Tibial artery (tissue), 4 donors: ENCODE measurements around the gene CPA1.

Experiments used
- DNase-seq, 2 donors: peaks; one replicate each; pipeline ENCODE4 v3.0.0-alpha.2; 2019
- H3K27ac ChIP-seq, 2 donors: fragments of 200-600 bp; sonication (generic) in 1 of 2; 1 replicate in 1 of 2; 2 replicates in 1 of 2; pipeline ENCODE4 v1.5.1; 2018 to 2019; ENCODE audit warnings: mild to moderate bottlenecking in 1 of 2
- H3K27me3 ChIP-seq, 2 donors: fragments of 200-600 bp; sonication (generic) in 1 of 2; one replicate each; pipeline versions ENCODE4 v1.5.1 to v1.6.0; 2016 to 2019
- H3K36me3 ChIP-seq, 3 donors: fragments of 200-600 bp; sonication (generic) in 2 of 3; one replicate each; pipeline ENCODE4 v1.5.1; 2016 to 2019; ENCODE audit warnings: mild to moderate bottlenecking in 2 of 3
- H3K4me1 ChIP-seq, 4 donors: fragments of 200-600 bp; sonication (generic) in 2 of 4; 1 replicate in 3 of 4; 2 replicates in 1 of 4; pipeline ENCODE4 v1.5.1; 2016 to 2019
- H3K4me3 ChIP-seq, 2 donors: fragments of 200-600 bp; sonication (generic) in 1 of 2; 1 replicate in 1 of 2; 2 replicates in 1 of 2; pipeline ENCODE4 v1.5.1; 2018 to 2019; ENCODE audit warnings: mild to moderate bottlenecking in 2 of 2
- H3K9me3 ChIP-seq, 3 donors: fragments of 200-600 bp; sonication (generic) in 1 of 3; one replicate each; pipeline ENCODE4 v1.5.1; 2016 to 2019
- CTCF ChIP-seq, 2 experiments: fragments of 200-600 bp in 1 of 2; fragments of 450-650 bp in 1 of 2; IDR thresholded peaks; one replicate each; pipeline ENCODE4 v1.5.1; 2017 to 2019; ENCODE audit warnings: antibody characterized with exemption in 2 of 2, mild to moderate bottlenecking in 1 of 2, moderate library complexity in 1 of 2
- intact Hi-C: fragments of 100-400 bp; cut with DNase I; formaldehyde crosslinking; loops from one replicate; pipeline ENCODE4 v1.15.0; 2023; ENCODE audit warnings: low total_unique reads

CPA1 gene

GRCh38 chr7:130363026-130363847 lies 17.1 kb upstream of the CPA1 start:
- no peaks in the 10 kb centered on the region for H3K36me3 ChIP-seq
- peak in 1 of 2 donors; percentile 71 for DNase-seq
- peak overlapping the region; percentile 48 to 57 for H3K27ac ChIP-seq
- no peak overlapping the region for H3K4me3 ChIP-seq
- H3K4me1 ChIP-seq, result peaks cover 0 to 28% (median 15%) of the 10 kb centered on the region in 4 donors
- intact Hi-C loops, result no loop called here
- H3K9me3 ChIP-seq, result peaks cover 0 to 7% (median 0%) of the 10 kb centered on the region in 3 donors
- no peaks in the 10 kb centered on the region for H3K27me3 ChIP-seq
- TF ChIP-seq CTCF (IDR thresholded peaks at IDR 0.05), result no peak

GRCh38 chr7:130364451-130364850 lies 15.8 kb upstream of the CPA1 start:
- H3K9me3 ChIP-seq, result peaks cover 0 to 3% (median 0%) of the 10 kb centered on the region in 3 donors
- peaks cover 0 to 37% (median 24%) of the 10 kb centered on the region in 4 donors for H3K4me1 ChIP-seq
- H3K36me3 ChIP-seq, result no peaks in the 10 kb centered on the region
- intact Hi-C loops, result no loop called here
- peak overlapping the region; percentile 48 to 57 for H3K27ac ChIP-seq
- no peak overlapping the region for H3K4me3 ChIP-seq
- peak in 1 of 2 donors; percentile 53 for DNase-seq
- no peak for TF ChIP-seq CTCF (IDR thresholded peaks at IDR 0.05)
- no peaks in the 10 kb centered on the region for H3K27me3 ChIP-seq

GRCh38 chr7:130365088-130365487 lies 15.2 kb upstream of the CPA1 start:
- Histone ChIP-seq H3K9me3 (no peaks in the 10 kb centered on the region), H3K4me1 (peaks cover 6 to 44% (median 30%) of the 10 kb centered on the region in 4 donors), H3K36me3 (no peaks in the 10 kb centered on the region), H3K27ac (no peak overlapping the region), H3K27me3 (no peaks in the 10 kb centered on the region), H3K4me3 (no peak overlapping the region)
- DNase-seq, result no peak
- no peak for TF ChIP-seq CTCF (IDR thresholded peaks at IDR 0.05)
- intact Hi-C loops, result no loop called here

DNA sequence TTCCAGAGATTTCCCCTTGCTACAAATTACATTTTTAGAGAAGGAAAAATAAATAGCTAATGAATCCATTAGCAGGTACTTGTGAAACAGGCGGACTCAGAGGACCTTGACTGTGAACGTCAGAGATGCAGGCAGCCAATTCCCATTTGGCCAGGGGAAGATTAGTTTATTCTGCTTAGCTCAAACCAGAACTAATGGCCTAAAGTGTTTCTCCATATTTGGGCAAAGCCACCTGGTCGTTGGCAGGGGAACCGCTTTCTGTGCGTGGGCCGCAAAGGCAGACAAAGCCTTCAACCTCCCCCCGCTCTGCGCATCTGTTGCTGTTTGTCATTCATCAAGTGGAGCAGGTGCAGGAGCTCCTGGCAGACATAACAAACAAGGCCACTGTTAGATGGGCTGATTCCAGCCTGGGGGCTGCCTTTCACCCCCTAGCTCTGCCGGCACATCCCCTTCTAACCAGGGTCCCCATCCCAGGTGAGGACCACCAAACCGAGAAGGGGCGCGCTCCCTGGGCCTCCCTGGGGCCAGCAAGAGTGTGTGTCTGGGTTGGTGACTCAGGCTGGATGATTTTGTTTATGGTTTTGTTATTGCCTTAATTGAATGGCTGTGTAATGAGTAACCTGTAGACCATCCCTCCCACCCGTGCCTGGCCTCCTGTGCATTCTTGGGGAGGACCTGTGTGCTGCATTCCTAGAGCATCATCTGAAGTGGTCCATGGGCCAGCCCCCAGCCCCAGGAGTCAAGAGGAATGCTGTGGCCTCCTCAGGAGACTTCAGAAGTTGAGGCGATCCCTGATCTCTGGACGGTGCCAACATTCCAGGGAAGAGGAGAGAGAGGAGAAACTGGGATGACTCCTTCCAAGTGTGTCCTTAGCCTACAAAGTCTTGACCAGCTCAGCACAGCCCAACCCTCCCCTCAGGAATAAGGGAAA lies 14.5 kb upstream of the CPA1 start:
- Histone ChIP-seq H3K27me3 (no peaks in the 10 kb centered on the region), H3K27ac (no peak overlapping the region), H3K4me1 (peaks cover 6 to 50% (median 36%) of the 10 kb centered on the region in 4 donors), H3K4me3 (no peak overlapping the region), H3K36me3 (no peaks in the 10 kb centered on the region), H3K9me3 (no peaks in the 10 kb centered on the region)
- intact Hi-C loops, result no loop called here
- TF ChIP-seq CTCF (IDR thresholded peaks at IDR 0.05), result no peak
- peak in 1 of 2 donors; percentile 57 for DNase-seq

DNA sequence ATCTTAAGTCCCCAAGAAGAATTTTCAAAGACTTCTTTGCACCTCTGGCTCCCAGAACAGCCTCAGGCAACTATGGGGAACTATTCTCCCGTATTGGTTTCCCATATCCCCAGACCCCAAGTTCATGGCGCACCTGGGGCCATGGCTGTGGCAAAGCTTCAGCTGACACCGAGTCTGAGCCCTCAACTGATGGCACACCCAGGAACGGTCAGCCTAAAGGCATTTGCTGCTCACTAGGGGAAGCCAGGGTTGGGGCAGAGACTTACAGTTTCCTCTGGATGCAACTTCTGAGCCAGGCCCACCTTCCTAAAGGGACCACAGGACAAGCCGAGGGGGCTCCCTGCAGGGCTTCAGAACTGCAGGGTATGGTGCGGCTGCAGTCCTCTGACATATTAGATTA lies 13.7 kb upstream of the CPA1 start:
- Histone ChIP-seq H3K27me3 (no peaks in the 10 kb centered on the region), H3K4me1 (peaks cover 6 to 58% (median 44%) of the 10 kb centered on the region in 4 donors), H3K4me3 (no peak overlapping the region), H3K36me3 (no peaks in the 10 kb centered on the region), H3K27ac (no peak overlapping the region), H3K9me3 (no peaks in the 10 kb centered on the region)
- peak in 1 of 2 donors; percentile 42 for DNase-seq
- intact Hi-C loops, result no loop called here
- TF ChIP-seq CTCF (IDR thresholded peaks at IDR 0.05), result no peak
